ENCODE data around the gene GRID2. TPM values are rescaled to one million over a fixed set of nuclear protein-coding genes. Genes with fewer than 3 reads are reported as not detected.

The GRID2 gene
- polyA plus RNA-seq, 1 of the 3 experiments (the other 2 are of a cell fraction): not detected

- Histone ChIP-seq H3K9ac (no peak overlapping the region), H3K79me2 (ENCODE audit: insufficient read depth) (no peaks in the 10 kb centered on the region), H3K4me2 (no peak overlapping the region), H3K36me3 (replicated peaks in 1 of 2; ENCODE audit: control insufficient read depth in 1 of 2, insufficient read depth in 2 of 2, low read length in 1 of 2) (no peaks in the 10 kb centered on the region), H3K27me3 (ENCODE audit: insufficient read depth) (no peaks in the 10 kb centered on the region), H3K4me3 (ENCODE audit: low read depth in 2 of 2, low read length in 1 of 2) (no peak overlapping the region), H3K9me3 (no peaks in the 10 kb centered on the region), H4K20me1 (ENCODE audit: insufficient read depth) (no peaks in the 10 kb centered on the region), H3K27ac (ENCODE audit: low read depth in 2 of 2, low read length in 1 of 2) (no peak overlapping the region), H3K4me1 (ENCODE audit: control insufficient read depth in 1 of 2, insufficient read depth in 2 of 2, low read depth in 1 of 2, low read length in 1 of 2) (no peaks in the 10 kb centered on the region), H3F3A (replicated peaks; ENCODE audit: insufficient read depth) (no peaks in the 10 kb centered on the region), H2AFZ (ENCODE audit: low read depth) (no peak overlapping the region), H3K9me2 (no peaks in the 10 kb centered on the region)
- no peak for DNase-seq
- POLR2A ChIA-PET: no interaction called here
- WGBS (ENCODE audit: low lambda C conversion rate): 76% methylated on average over 2 of the region's 2 CpGs
- CTCF ChIA-PET: interaction anchor here (0.6 to 1.0 kb wide), 2 partner anchors 13 to 20 kb away, joined by 3 read pairs; no protein-coding TSS in a partner anchor
- no peak for TF ChIP-seq GATA2 (CRISPR knock-in tag; IDR thresholded peaks at IDR 0.05)
- TF ChIP-seq, protein P1, sequence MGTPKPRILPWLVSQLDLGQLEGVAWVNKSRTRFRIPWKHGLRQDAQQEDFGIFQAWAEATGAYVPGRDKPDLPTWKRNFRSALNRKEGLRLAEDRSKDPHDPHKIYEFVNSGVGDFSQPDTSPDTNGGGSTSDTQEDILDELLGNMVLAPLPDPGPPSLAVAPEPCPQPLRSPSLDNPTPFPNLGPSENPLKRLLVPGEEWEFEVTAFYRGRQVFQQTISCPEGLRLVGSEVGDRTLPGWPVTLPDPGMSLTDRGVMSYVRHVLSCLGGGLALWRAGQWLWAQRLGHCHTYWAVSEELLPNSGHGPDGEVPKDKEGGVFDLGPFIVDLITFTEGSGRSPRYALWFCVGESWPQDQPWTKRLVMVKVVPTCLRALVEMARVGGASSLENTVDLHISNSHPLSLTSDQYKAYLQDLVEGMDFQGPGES (IDR thresholded peaks at IDR 0.05; ENCODE audit: low read depth, low read length): no peak
- TF ChIP-seq RAD21 (IDR thresholded peaks at IDR 0.05; ENCODE audit: low read length): no peak
- no peak for TF ChIP-seq USF2 (IDR thresholded peaks at IDR 0.05; ENCODE audit: borderline replicate concordance, low read depth, low read length)
- no peak for TF ChIP-seq TCF12 (IDR thresholded peaks at IDR 0.05)
- TF ChIP-seq EZH2phosphoT487 (IDR thresholded peaks at IDR 0.05; ENCODE audit: borderline replicate concordance, low read depth): no peak
- TF ChIP-seq SMC3 (IDR thresholded peaks at IDR 0.05; ENCODE audit: low read depth, low read length): no peak
- no peak for TF ChIP-seq RCOR1 (IDR thresholded peaks at IDR 0.05; ENCODE audit: low read length)
- TF ChIP-seq GABPA (IDR thresholded peaks at IDR 0.05; ENCODE audit: low read depth): no peak
- no peak for TF ChIP-seq NFIC (IDR thresholded peaks at IDR 0.05; ENCODE audit: borderline replicate concordance)
Observed at GRCh38 chr4:93031431-93032098, 727.8 kb downstream of the GRID2 start.

DNA sequence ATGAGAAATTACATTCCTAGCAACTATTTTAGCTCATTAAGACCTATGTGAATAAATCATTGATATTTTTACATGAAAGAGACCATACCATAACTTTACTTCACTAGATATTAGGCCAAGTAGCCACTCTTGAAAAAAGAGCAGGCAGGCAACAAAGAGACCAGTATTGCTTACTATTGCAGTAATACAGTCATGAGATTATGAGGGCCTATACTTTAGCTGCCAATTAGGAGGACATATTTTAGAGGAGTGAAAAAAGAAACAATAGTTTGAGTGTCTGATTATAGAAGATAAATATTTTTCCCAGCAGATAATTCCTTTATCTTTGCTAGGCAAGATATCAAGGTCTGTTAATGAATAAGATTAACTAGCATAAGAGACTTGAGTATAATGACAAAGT lies 739.0 kb downstream of the GRID2 start:
- H3K9me2 ChIP-seq: no peaks in the 10 kb centered on the region
- no peak overlapping the region for H3K4me2 ChIP-seq
- no peak overlapping the region for H3K4me3 ChIP-seq (ENCODE audit: low read depth in 2 of 2, low read length in 1 of 2)
- no peak overlapping the region for H2AFZ ChIP-seq (ENCODE audit: low read depth)
- H3K27me3 ChIP-seq (ENCODE audit: insufficient read depth): no peaks in the 10 kb centered on the region
- no peaks in the 10 kb centered on the region for H4K20me1 ChIP-seq (ENCODE audit: insufficient read depth)
- H3K9me3 ChIP-seq: no peaks in the 10 kb centered on the region
- POLR2A ChIA-PET: no interaction called here
- H3K79me2 ChIP-seq (ENCODE audit: insufficient read depth): no peaks in the 10 kb centered on the region
- CTCF ChIA-PET: interaction anchor here (0.8 kb wide), 1 partner anchor 13 kb away, joined by 3 read pairs; no protein-coding TSS in a partner anchor
- H3K4me1 ChIP-seq (ENCODE audit: control insufficient read depth in 1 of 2, insufficient read depth in 2 of 2, low read depth in 1 of 2, low read length in 1 of 2): no peaks in the 10 kb centered on the region
- no peak for DNase-seq
- no peaks in the 10 kb centered on the region for H3F3A ChIP-seq (replicated peaks; ENCODE audit: insufficient read depth)
- no peak for TF ChIP-seq USF2 (IDR thresholded peaks at IDR 0.05; ENCODE audit: borderline replicate concordance, low read depth, low read length)
- TF ChIP-seq ELF1 (IDR thresholded peaks at IDR 0.05): no peak
- no peak for TF ChIP-seq POLR2AphosphoS5 (IDR thresholded peaks at IDR 0.05; ENCODE audit: low read depth, low read length)
- no peak for TF ChIP-seq MAX (IDR thresholded peaks at IDR 0.05; ENCODE audit: low read depth)
- TF ChIP-seq, protein P2, sequence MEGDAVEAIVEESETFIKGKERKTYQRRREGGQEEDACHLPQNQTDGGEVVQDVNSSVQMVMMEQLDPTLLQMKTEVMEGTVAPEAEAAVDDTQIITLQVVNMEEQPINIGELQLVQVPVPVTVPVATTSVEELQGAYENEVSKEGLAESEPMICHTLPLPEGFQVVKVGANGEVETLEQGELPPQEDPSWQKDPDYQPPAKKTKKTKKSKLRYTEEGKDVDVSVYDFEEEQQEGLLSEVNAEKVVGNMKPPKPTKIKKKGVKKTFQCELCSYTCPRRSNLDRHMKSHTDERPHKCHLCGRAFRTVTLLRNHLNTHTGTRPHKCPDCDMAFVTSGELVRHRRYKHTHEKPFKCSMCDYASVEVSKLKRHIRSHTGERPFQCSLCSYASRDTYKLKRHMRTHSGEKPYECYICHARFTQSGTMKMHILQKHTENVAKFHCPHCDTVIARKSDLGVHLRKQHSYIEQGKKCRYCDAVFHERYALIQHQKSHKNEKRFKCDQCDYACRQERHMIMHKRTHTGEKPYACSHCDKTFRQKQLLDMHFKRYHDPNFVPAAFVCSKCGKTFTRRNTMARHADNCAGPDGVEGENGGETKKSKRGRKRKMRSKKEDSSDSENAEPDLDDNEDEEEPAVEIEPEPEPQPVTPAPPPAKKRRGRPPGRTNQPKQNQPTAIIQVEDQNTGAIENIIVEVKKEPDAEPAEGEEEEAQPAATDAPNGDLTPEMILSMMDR (IDR thresholded peaks at IDR 0.05): no peak
- TF ChIP-seq GABPA (IDR thresholded peaks at IDR 0.05; ENCODE audit: low read depth): no peak
- no peak for TF ChIP-seq CHD2 (IDR thresholded peaks at IDR 0.05; ENCODE audit: low read length, partially characterized antibody)
- no peak for TF ChIP-seq MXI1 (IDR thresholded peaks at IDR 0.05; ENCODE audit: low read depth, low read length)
- no peak for TF ChIP-seq PBX3 (IDR thresholded peaks at IDR 0.05)
- TF ChIP-seq EP300 (IDR thresholded peaks at IDR 0.05; ENCODE audit: borderline replicate concordance in 1 of 2, low read depth in 1 of 2, low read length in 1 of 2): no peak
- no peak for TF ChIP-seq RXRA (IDR thresholded peaks at IDR 0.05; ENCODE audit: borderline replicate concordance, low read depth)
- no peak overlapping the region for H3K27ac ChIP-seq (ENCODE audit: low read depth in 2 of 2, low read length in 1 of 2)
- H3K9ac ChIP-seq: no peak overlapping the region
- no peaks in the 10 kb centered on the region for H3K36me3 ChIP-seq (replicated peaks in 1 of 2; ENCODE audit: control insufficient read depth in 1 of 2, insufficient read depth in 2 of 2, low read length in 1 of 2)

All from SK-N-SH (cell line).